SW480 (cell line): Measurements from ENCODE around the gene TMEM74B.

ENCODE experiments used
- DNase-seq: peaks from one replicate; pipeline ENCODE4 v3.0.0-alpha.2; 2016; ENCODE audit warnings: low spot score

TMEM74B gene

DNA sequence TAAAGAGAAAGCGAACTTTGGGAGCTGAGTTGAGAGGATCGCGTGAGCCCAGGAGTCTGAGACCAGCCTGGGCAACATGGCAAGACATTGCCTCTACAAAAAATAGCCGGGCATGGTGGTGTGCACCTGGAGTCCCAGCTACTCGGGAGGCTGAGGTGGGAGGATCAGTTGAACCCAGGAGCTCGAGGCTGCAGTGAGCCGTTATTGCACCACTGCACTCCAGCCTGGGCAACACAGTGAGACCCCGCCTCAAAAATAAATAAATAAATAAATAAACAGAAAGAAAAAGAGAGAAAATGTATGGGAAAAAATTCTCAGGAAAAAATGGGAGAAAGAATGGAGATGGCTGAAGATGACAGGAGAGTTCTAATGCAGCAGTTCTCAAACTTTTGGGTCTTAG is 21.0 kb upstream of the TMEM74B start:
- no peak for DNase-seq

DNA sequence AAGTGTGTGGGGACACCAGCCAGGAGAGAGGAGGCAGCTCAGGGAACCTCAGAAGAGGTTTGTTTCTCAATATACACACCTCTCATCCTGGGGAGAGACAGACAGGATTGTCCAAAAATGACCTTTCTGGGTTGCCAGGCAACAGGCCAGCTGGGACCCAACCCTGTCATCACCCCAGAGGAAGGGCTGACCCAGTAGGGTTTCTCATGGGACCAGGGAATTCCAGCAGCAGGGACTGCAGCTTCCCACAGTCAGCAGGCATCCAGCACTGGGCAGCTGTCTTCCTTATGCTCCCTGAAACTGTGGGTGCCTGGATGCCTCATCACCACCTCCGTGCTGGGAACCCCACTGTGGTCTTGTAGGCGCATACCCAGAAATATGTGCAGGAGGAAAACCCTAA is 19.8 kb upstream of the TMEM74B start:
- no peak for DNase-seq

GRCh38 chr20:1204113-1204512 is 19.3 kb upstream of the TMEM74B start:
- DNase-seq, result no peak

GRCh38 chr20:1203630-1204029 is 18.8 kb upstream of the TMEM74B start:
- DNase-seq, result no peak

DNA sequence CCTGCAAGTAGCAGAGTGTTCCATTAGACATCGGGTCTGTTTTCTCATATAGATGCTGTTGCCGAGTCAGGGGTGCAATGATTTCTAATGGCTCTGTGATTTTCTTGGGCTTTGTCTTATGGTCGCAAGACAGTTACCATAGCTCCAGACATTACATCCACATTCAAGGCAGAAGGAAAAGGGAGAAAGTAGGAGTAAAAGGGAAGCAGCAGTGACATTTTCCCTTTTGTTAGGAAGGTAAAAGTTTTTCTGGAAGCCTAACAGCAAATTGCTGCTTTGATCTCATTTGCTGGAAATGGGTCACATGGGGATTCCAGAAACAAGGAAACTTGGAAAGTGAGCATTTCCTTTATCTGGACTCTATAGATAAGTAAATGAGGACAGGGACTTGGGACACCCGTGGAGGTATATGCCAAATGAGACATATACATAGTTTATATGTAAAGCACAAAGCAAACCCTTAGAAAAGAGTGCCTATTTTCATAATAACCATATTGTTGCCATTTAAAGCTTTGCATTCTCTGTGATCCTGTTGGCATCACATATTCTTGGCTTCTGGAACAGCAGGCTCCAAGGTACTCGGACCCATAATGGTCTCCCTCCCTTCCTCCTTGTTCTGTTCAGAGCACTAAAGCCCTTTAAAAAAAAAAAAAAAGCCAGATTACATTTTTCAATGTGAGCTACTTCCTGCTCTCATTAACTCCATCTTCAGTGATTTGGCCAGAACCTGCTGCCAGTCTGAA is 18.2 kb upstream of the TMEM74B start, which contains the start of gene C20orf202:
C20orf202 (plus strand) TSS at position 693 of the 743 bp plus-strand sequence. CDS start 132 bp downstream, outside the sequence.
- DNase-seq, result no peak

- DNase-seq, result no peak
These were observed 15.2 kb upstream of the TMEM74B start for GRCh38 chr20:1199964-1200363.

GRCh38 chr20:1199212-1199873 is 14.6 kb upstream of the TMEM74B start:
- no peak for DNase-seq

- DNase-seq, result no peak
These were observed 14.0 kb upstream of the TMEM74B start for GRCh38 chr20:1198751-1199150.

DNA sequence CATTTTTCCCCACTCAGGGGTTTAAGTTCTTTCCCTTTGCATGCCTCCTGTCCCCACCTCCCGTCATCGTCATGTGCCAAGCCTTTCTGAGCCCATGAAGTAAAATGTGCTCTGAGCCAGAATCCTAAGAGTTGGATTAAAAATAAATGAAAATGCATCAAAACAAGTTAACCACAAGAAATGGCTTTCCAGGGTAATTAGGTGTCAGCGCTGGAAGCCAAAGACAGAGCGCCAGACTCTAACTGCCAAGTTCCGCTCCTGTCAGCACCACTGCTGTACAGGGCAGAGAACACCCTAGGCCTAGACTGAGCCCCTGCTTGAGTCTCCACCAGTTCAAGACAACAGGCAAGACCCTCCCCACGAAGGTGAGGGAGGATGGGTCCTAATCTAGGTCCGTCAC is 13.0 kb upstream of the TMEM74B start:
- DNase-seq, result no peak

DNA sequence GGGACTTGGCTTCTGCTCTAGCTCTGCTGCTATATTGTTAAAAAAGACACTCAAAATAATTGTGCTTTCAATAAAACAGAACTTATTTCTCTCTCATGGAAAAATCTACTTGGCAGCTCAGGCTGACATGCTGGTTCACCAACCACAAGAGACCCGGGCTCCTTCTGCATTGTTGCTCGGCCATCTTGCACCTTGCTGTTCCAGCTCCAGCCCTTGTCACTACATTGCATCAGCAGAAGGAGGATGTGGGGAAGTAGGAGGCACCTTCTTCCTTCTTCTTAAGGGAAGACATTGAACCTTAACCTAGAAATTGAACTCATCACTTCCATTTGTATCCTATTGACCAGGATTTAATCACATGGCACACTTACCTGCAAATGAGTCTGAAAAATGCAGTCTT is 11.9 kb upstream of the TMEM74B start:
- no peak for DNase-seq

DNA sequence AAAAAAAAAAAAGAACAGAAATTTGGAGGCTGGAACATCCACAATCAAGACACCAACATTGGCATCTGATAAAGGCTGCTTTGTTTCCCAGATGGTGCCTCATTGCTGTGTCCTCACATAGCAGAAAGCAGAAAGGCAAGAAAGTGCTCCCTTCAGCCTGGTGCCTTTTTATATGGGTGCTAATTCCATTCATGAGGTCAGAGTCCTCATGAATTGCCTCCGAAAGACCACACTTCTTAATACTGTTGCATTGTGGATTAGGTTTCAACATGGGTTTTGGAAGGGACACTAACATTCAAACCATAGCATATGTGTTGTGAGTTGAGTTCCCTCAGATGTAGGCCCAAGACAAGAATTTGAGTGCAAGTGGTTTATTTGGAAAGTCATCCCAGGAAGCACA is 10.4 kb upstream of the TMEM74B start:
- DNase-seq, result no peak

GRCh38 chr20:1191299-1191698 is 6.5 kb upstream of the TMEM74B start:
- no peak for DNase-seq

- DNase-seq, result no peak
These were observed 6.1 kb upstream of the TMEM74B start for GRCh38 chr20:1190847-1191246.

GRCh38 chr20:1189827-1190226 is 5.0 kb upstream of the TMEM74B start:
- no peak for DNase-seq

DNA sequence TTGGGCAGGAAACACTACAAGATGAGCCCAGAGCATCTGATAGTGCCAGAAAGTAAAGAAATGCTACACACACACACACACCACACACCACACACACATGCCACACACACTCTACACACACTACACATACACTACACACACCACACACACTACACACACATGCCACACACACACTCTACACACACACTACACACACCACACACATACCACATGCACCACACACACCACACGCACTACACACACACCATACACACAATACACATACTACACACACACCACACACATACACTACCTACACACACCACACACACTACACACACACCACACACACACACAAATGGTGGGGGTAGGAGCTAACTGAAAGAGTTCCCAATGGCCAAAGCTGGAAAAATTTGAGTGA is 3.6 kb upstream of the TMEM74B start:
- no peak for DNase-seq

GRCh38 chr20:1187605-1188171 is 2.9 kb upstream of the TMEM74B start:
- DNase-seq, result peak; percentile 39

GRCh38 chr20:1186367-1186991 is 1.7 kb upstream of the TMEM74B start:
- DNase-seq, result no peak

GRCh38 chr20:1185790-1186334 is 1.1 kb upstream of the TMEM74B start:
- peak; percentile 70 for DNase-seq

DNA sequence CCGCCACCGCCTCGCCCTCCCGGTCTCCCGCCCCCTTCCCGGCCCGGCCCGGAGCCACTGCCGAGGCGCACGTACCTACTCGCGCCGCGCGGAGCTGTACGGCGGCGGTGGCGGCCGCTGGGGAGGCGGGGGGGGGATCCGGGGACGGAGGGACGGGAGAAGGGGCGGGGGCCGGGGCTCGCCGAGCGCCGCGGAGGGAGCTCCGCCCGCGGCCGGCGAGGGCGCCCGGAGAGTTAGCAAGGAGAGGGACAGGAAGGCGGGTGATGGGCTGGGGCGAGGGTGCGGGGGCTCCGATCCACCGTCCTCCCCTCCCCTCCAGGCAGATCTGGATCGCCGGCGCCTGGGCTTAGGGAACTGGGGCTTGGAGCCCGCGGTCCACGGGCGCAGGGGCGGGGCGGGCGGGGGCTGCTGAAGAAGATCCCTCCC is 548 bp upstream of the TMEM74B start:
- peak; percentile 29 for DNase-seq

- no peak for DNase-seq
These were observed 532 bp downstream of the TMEM74B start for GRCh38 chr20:1184260-1184637.

GRCh38 chr20:1183153-1183552 is 1.6 kb downstream of the TMEM74B start:
- DNase-seq, result no peak

- DNase-seq, result no peak
These were observed 2.7 kb downstream of the TMEM74B start for GRCh38 chr20:1182106-1182505.

GRCh38 chr20:1180949-1181348 is 3.8 kb downstream of the TMEM74B start:
- DNase-seq, result no peak
